Activated naive CD8-positive, alpha-beta T cell treated with anti-CD3 and anti-CD28 coated beads, Interleukin-2, amount 50 U/mL, for 16 hours (primary cell): ENCODE data around the gene SMAD3.
"Not testable (repeated sequence)": the region's sequence is repeated elsewhere in the genome, so short reads cannot be mapped to it uniquely, and the experiment has no call there.

Experiments used
- DNase-seq: peaks from one replicate; pipeline ENCODE4 v3.0.0-alpha.2; 2020; ENCODE audit warnings: low read depth, low spot score

Gene SMAD3

GRCh38 chr15:67065531-67066005 lies at the start of gene SMAD3:
SMAD3 (plus strand) TSS chr15:67065602; CDS start chr15:67066155, 553 bp downstream.
- no peak for DNase-seq

- no peak for DNase-seq
Observed at GRCh38 chr15:67017311-67017710, 48.1 kb upstream of the SMAD3 start.

GRCh38 chr15:67018026-67018425 lies 47.4 kb upstream of the SMAD3 start:
- DNase-seq = no peak

GRCh38 chr15:67018441-67018840 lies 47.0 kb upstream of the SMAD3 start:
- DNase-seq = no peak

GRCh38 chr15:67019069-67019468 lies 46.3 kb upstream of the SMAD3 start:
- no peak for DNase-seq

- no peak for DNase-seq
Observed at GRCh38 chr15:67019884-67020520, 45.4 kb upstream of the SMAD3 start.

GRCh38 chr15:67020668-67021067 lies 44.7 kb upstream of the SMAD3 start:
- DNase-seq = not testable (repeated sequence)

GRCh38 chr15:67021455-67021854 lies 43.9 kb upstream of the SMAD3 start:
- DNase-seq = no peak

- no peak for DNase-seq
Observed at GRCh38 chr15:67022587-67023105, 42.8 kb upstream of the SMAD3 start.

GRCh38 chr15:67023517-67024313 lies 41.7 kb upstream of the SMAD3 start:
- DNase-seq = no peak

GRCh38 chr15:67024314-67024997 lies 40.9 kb upstream of the SMAD3 start:
- no peak for DNase-seq

GRCh38 chr15:67024998-67025368 lies 40.4 kb upstream of the SMAD3 start:
- no peak for DNase-seq

- no peak for DNase-seq
Observed at GRCh38 chr15:67025719-67026609, 39.4 kb upstream of the SMAD3 start.

- no peak for DNase-seq
Observed at GRCh38 chr15:67026610-67026967, 38.8 kb upstream of the SMAD3 start.

- not testable (repeated sequence) for DNase-seq
Observed at GRCh38 chr15:67028440-67028839, 37.0 kb upstream of the SMAD3 start.

- no peak for DNase-seq
Observed at GRCh38 chr15:67030036-67030762, 35.2 kb upstream of the SMAD3 start.

GRCh38 chr15:67031331-67031730 lies 34.1 kb upstream of the SMAD3 start:
- DNase-seq = no peak

- no peak for DNase-seq
Observed at GRCh38 chr15:67032608-67033007, 32.8 kb upstream of the SMAD3 start.

- DNase-seq = no peak
Observed at GRCh38 chr15:67033012-67033411, 32.4 kb upstream of the SMAD3 start.

- DNase-seq = no peak
Observed at GRCh38 chr15:67033571-67034044, 31.8 kb upstream of the SMAD3 start.
